H1 (cell line): ENCODE measurements around the gene KCNK2. TPM values are rescaled to one million over a fixed set of nuclear protein-coding genes. Genes with fewer than 3 reads are reported as not detected.

Experiments
- CTCF ChIA-PET: fragments of 300-600 bp; sonication (Branson Sonifier 250); formaldehyde crosslinking; loops from one replicate; lab custom pipeline; 2021; ENCODE audit not compliant: partially characterized antibody; lab: Charles Lee
- POLR2A ChIA-PET: fragments of 300-600 bp; sonication (Branson Sonifier 250); formaldehyde crosslinking; loops from one replicate; lab custom pipeline; 2021; ENCODE audit warnings: inconsistent platforms; ENCODE audit not compliant: partially characterized antibody; lab: Charles Lee
- DNase-seq, 2 experiments: peaks; one replicate each; pipeline versions ENCODE4 v3.0.0 to v3.0.0-alpha.2; 2010 to 2022; ENCODE audit warnings: low spot score in 2 of 2, low read depth in 1 of 2, mixed read lengths in 1 of 2
- FAIRE-seq: peaks from 2 replicates; lab custom pipeline; 2011; peaks lifted over from hg19 to GRCh38; lab: Jason Lieb, UNC
- H2AFZ ChIP-seq: 2 replicates; pipeline ENCODE4 v1.8.1; 2012; ENCODE audit warnings: low read length, inconsistent platforms
- H2AK5ac ChIP-seq: 2 replicates; pipeline ENCODE4 v1.6.1; 2013; ENCODE audit warnings: low read depth, low read length
- H2BK120ac ChIP-seq: replicated peaks from 2 replicates; pipeline ENCODE3; 2013; ENCODE audit warnings: low read depth, low read length, inconsistent platforms
- H2BK12ac ChIP-seq: 2 replicates; pipeline ENCODE4 v1.6.1; 2013; ENCODE audit warnings: low read depth, low read length
- H2BK15ac ChIP-seq: 2 replicates; pipeline ENCODE4 v1.6.1; 2013; ENCODE audit warnings: low read length
- H2BK20ac ChIP-seq: 2 replicates; pipeline ENCODE4 v1.6.1; 2013; ENCODE audit warnings: low read length
- H2BK5ac ChIP-seq: 2 replicates; pipeline ENCODE4 v1.6.1; 2013; ENCODE audit warnings: low read depth, low read length
- H3K14ac ChIP-seq: 2 replicates; pipeline ENCODE4 v1.6.1; 2013; ENCODE audit warnings: inconsistent platforms; ENCODE audit not compliant: insufficient read length
- H3K18ac ChIP-seq: 2 replicates; pipeline ENCODE4 v1.6.1; 2013; ENCODE audit warnings: low read length; ENCODE audit errors: extremely low read depth
- H3K23ac ChIP-seq: 2 replicates; pipeline ENCODE4 v1.6.1; 2013; ENCODE audit warnings: inconsistent platforms; ENCODE audit not compliant: insufficient read length
- H3K23me2 ChIP-seq: 2 replicates; pipeline ENCODE4 v1.6.1; 2013; ENCODE audit warnings: low read depth, low read length
- H3K27ac ChIP-seq: 2 replicates; pipeline ENCODE4 v1.6.1; 2011; ENCODE audit warnings: low read depth, low read length, inconsistent platforms
- H3K27me3 ChIP-seq, 4 experiments: replicated peaks in 1 of 4; 1 replicate in 1 of 4; 2 replicates in 3 of 4; pipeline versions ENCODE4 v1.6.1 to v1.8.1; 2011 to 2013; ENCODE audit warnings: low read length in 3 of 4, mild to moderate bottlenecking in 3 of 4, inconsistent platforms in 2 of 4, mixed read lengths in 2 of 4, moderate library complexity in 1 of 4; ENCODE audit not compliant: control insufficient read depth in 3 of 4, insufficient read depth in 3 of 4; ENCODE audit errors: extremely low read depth in 1 of 4
- H3K36me3 ChIP-seq, 4 experiments: 2 replicates each; pipeline versions ENCODE4 v1.6.1 to v1.8.1; 2011 to 2013; ENCODE audit warnings: mild to moderate bottlenecking in 4 of 4, low read length in 3 of 4, moderate library complexity in 2 of 4, control low read depth in 1 of 4, inconsistent platforms in 1 of 4; ENCODE audit not compliant: insufficient read depth in 4 of 4, control insufficient read depth in 2 of 4
- H3K4ac ChIP-seq: replicated peaks from 2 replicates; pipeline ENCODE3; 2013; ENCODE audit warnings: low read length, low read depth, mixed read lengths, inconsistent platforms; ENCODE audit not compliant: insufficient read length
- H3K4me1 ChIP-seq, 4 experiments: replicated peaks in 1 of 4; 1 replicate in 1 of 4; 2 replicates in 3 of 4; pipeline versions ENCODE4 v1.6.1 to v1.8.1; 2011 to 2013; ENCODE audit warnings: low read length in 3 of 4, inconsistent platforms in 2 of 4, mixed read lengths in 1 of 4; ENCODE audit not compliant: insufficient read depth in 4 of 4, control insufficient read depth in 3 of 4
- H3K4me2 ChIP-seq, 2 experiments: 2 replicates each; pipeline versions ENCODE4 v1.6.1 to v1.8.1; 2011 to 2013; ENCODE audit warnings: low read depth in 2 of 2, low read length in 2 of 2, control low read depth in 1 of 2, inconsistent platforms in 1 of 2, mild to moderate bottlenecking in 1 of 2; ENCODE audit not compliant: insufficient read depth in 1 of 2
- H3K4me3 ChIP-seq, 4 experiments: fragments of 200-600, 300-600 bp in 1 of 4; sonication (generic), shearing (Covaris generic), sonication (Bioruptor Twin) in 1 of 4; 2 replicates each; pipeline versions ENCODE4 v1.5.1 to v1.8.1; 2011 to 2016; ENCODE audit warnings: low read length in 4 of 4, low read depth in 3 of 4, control low read depth in 2 of 4, inconsistent platforms in 2 of 4, mild to moderate bottlenecking in 2 of 4, mixed read lengths in 1 of 4, moderate library complexity in 1 of 4; ENCODE audit not compliant: insufficient read depth in 2 of 4; ENCODE audit errors: extremely low read depth in 1 of 4
- H3K56ac ChIP-seq: replicated peaks from 2 replicates; pipeline ENCODE3; 2013; ENCODE audit warnings: low read depth, mild to moderate bottlenecking, mixed read lengths, low read length, inconsistent platforms; ENCODE audit not compliant: insufficient read length
- H3K79me1 ChIP-seq: 2 replicates; pipeline ENCODE4 v1.6.1; 2013; ENCODE audit warnings: low read depth, low read length, control low read depth
- H3K79me2 ChIP-seq, 2 experiments: 2 replicates each; pipeline versions ENCODE4 v1.6.1 to v1.8.1; 2012 to 2013; ENCODE audit warnings: low read length in 2 of 2, mild to moderate bottlenecking in 2 of 2, inconsistent platforms in 1 of 2; ENCODE audit not compliant: insufficient read depth in 2 of 2, control insufficient read depth in 1 of 2
- H3K9ac ChIP-seq, 4 experiments: replicated peaks in 1 of 4; 1 replicate in 1 of 4; 2 replicates in 3 of 4; pipeline versions ENCODE4 v1.6.1 to v1.8.1; 2011 to 2013; ENCODE audit warnings: low read depth in 3 of 4, low read length in 3 of 4, control low read depth in 2 of 4, mild to moderate bottlenecking in 2 of 4, moderate library complexity in 2 of 4, inconsistent platforms in 1 of 4; ENCODE audit errors: extremely low read depth in 1 of 4
- H3K9me3 ChIP-seq, 2 experiments: 2 replicates each; pipeline versions ENCODE4 v1.6.1 to v1.8.1; 2012 to 2013; ENCODE audit warnings: mild to moderate bottlenecking in 2 of 2, moderate library complexity in 2 of 2, control low read depth in 1 of 2, inconsistent platforms in 1 of 2, low read depth in 1 of 2, low read length in 1 of 2, mixed read lengths in 1 of 2; ENCODE audit not compliant: insufficient read depth in 2 of 2
- H4K20me1 ChIP-seq, 2 experiments: replicated peaks in 1 of 2; 2 replicates each; pipeline versions ENCODE3 to v1.8.1; 2011 to 2013; ENCODE audit warnings: inconsistent platforms in 2 of 2, low read length in 2 of 2, mild to moderate bottlenecking in 1 of 2; ENCODE audit not compliant: insufficient read depth in 2 of 2, control insufficient read depth in 1 of 2
- H4K5ac ChIP-seq: 2 replicates; pipeline ENCODE4 v1.6.1; 2013; ENCODE audit warnings: low read length, low read depth, mixed read lengths, inconsistent platforms; ENCODE audit not compliant: insufficient read length
- H4K8ac ChIP-seq: 2 replicates; pipeline ENCODE4 v1.8.0; 2013; ENCODE audit warnings: mild to moderate bottlenecking, moderate library complexity, low read length, inconsistent platforms; ENCODE audit not compliant: insufficient read depth; ENCODE audit errors: extremely low read depth
- H4K91ac ChIP-seq: replicated peaks from 2 replicates; pipeline ENCODE3; 2013; ENCODE audit warnings: low read length, mixed read lengths, inconsistent platforms; ENCODE audit not compliant: insufficient read length
- ATF2 ChIP-seq: IDR thresholded peaks from 2 replicates; pipeline ENCODE4 v1.6.1; 2012; ENCODE audit warnings: low read length, inconsistent platforms
- CTBP2 ChIP-seq: IDR thresholded peaks from 2 replicates; pipeline ENCODE4 v1.7.0; 2011; ENCODE audit warnings: borderline replicate concordance, mild to moderate bottlenecking, moderate library complexity, mixed read lengths, low read length; ENCODE audit not compliant: insufficient read depth, insufficient read length
- FOSL1 ChIP-seq: IDR thresholded peaks from 2 replicates; pipeline ENCODE4 v1.6.1; 2011; ENCODE audit warnings: mild to moderate bottlenecking, low read depth, low read length, moderate library complexity; ENCODE audit not compliant: insufficient read depth
- GTF2F1 ChIP-seq: IDR thresholded peaks from 2 replicates; pipeline ENCODE4 v1.6.1; 2012; ENCODE audit warnings: low read depth, low read length, improper control_type of control experiment, borderline replicate concordance
- PHF8 ChIP-seq: fragments of 200-600 bp; sonication (generic); conservative IDR thresholded peaks from 2 replicates; pipeline ENCODE4 v1.7.1; 2012; ENCODE audit warnings: low read depth, mild to moderate bottlenecking, inconsistent platforms, low read length, moderate library complexity
- POLR2AphosphoS5 ChIP-seq: IDR thresholded peaks from 2 replicates; pipeline ENCODE4 v1.6.1; 2011; ENCODE audit warnings: low read depth, low read length
- RAD21 ChIP-seq, 2 experiments: IDR thresholded peaks in 1 of 2; conservative IDR thresholded peaks in 1 of 2; 2 replicates each; pipeline ENCODE4 v1.6.1; 2011; ENCODE audit warnings: low read depth in 2 of 2, low read length in 2 of 2, improper control_type of control experiment in 1 of 2, inconsistent platforms in 1 of 2, mild to moderate bottlenecking in 1 of 2, moderate library complexity in 1 of 2
- SAP30 ChIP-seq: fragments of 300-600 bp; sonication (generic); IDR thresholded peaks from 2 replicates; pipeline ENCODE4 v1.7.1; 2012; ENCODE audit warnings: low read length, moderate library complexity, mild to moderate bottlenecking, inconsistent platforms; ENCODE audit not compliant: insufficient read depth, insufficient replicate concordance
- TCF12 ChIP-seq: IDR thresholded peaks from 2 replicates; pipeline ENCODE4 v1.6.1; 2011; ENCODE audit warnings: low read depth, mild to moderate bottlenecking, low read length
- WGBS, 2 experiments: shearing (Covaris generic) in 1 of 2; methylation state at CpG; one replicate each; pipeline versions ENCODE4 v1.1.6 to v1.1.7; 2013 to 2015; ENCODE audit warnings: low lambda C conversion rate in 2 of 2, mixed read lengths in 2 of 2, inconsistent platforms in 1 of 2, low coverage in 1 of 2, missing lambda C conversion rate in 1 of 2; ENCODE audit not compliant: insufficient replicate concordance in 2 of 2, insufficient coverage in 1 of 2, insufficient read length in 1 of 2; ENCODE audit errors: extremely low coverage in 1 of 2, missing lambda C conversion rate in 1 of 2; 5-methylcytosine and 5-hydroxymethylcytosine counted together
- polyA plus RNA-seq, 7 experiments: library from polyadenylated mRNA; depleted of rRNA in 3 of 7; stranded (reverse) in 5 of 7; unstranded in 2 of 7; fragments of >200 nt in 5 of 7; fragments of 200-250 nt in 2 of 7; gene quantifications; 1 replicate in 5 of 7; 2 replicates in 1 of 7; 4 replicates in 1 of 7; pipeline versions ENCODE4 v1.2.1 to v1.2.3, GENCODE V29; 2011 to 2013; ENCODE audit warnings: missing spikeins in 2 of 7, mixed read lengths in 2 of 7
- total RNA-seq: library from RNA; stranded (reverse); fragmentation: NEBNext Ultra II Directional; extraction: Animal tissue kit (Norgen Biotek cat#: 25700); gene quantifications from 2 replicates; pipeline ENCODE4 v1.2.1, GENCODE V29; 2021

Gene KCNK2
- total and polyA plus RNA-seq, 2 of the 8 experiments (the other 6 are each of a cell fraction or from before 2014, with no cell fraction given) = 0.59 to 1.2 TPM

GRCh38 chr1:215055281-215055935 is 27.1 kb upstream of the KCNK2 start:
- H3K4me3 ChIP-seq = no peak overlapping the region
- H2AFZ ChIP-seq = no peak overlapping the region
- H3K27me3 ChIP-seq = no peaks in the 10 kb centered on the region
- no peak overlapping the region for H3K14ac ChIP-seq
- H3K56ac ChIP-seq = no peak overlapping the region
- H3K23ac ChIP-seq = peak overlapping the region; percentile 74
- H2BK20ac ChIP-seq = no peak overlapping the region
- no peak overlapping the region for H3K27ac ChIP-seq
- no peaks in the 10 kb centered on the region for H3K79me1 ChIP-seq
- no peak overlapping the region for H2BK12ac ChIP-seq
- peaks cover 0 to 11% (median 5%) of the 10 kb centered on the region in 4 experiments; a peak in 3 of 7 replicates for H3K4me1 ChIP-seq
- FAIRE-seq (no peak), DNase-seq (no peak)
- no peak overlapping the region; the same call in 1 of the 2 replicates for H3K18ac ChIP-seq
- no peak overlapping the region for H4K5ac ChIP-seq
- no peak overlapping the region for H3K4ac ChIP-seq
- no peaks in the 10 kb centered on the region for H4K20me1 ChIP-seq
- TF ChIP-seq RAD21 (IDR thresholded peaks at IDR 0.05 in 1 of 2, conservative IDR thresholded peaks at IDR 0.05 in 1 of 2; ENCODE audit: low read depth in 2 of 2, low read length in 2 of 2) (no peak), CTBP2 (no peak), PHF8 (no peak), SAP30 (no peak), TCF12 (no peak), GTF2F1 (no peak), ATF2 (no peak), POLR2AphosphoS5 (no peak), FOSL1 (no peak)
- peak overlapping the region; percentile 3 to 42; a peak in 1 of 4 replicates for H3K4me2 ChIP-seq
- no peak overlapping the region for H2BK15ac ChIP-seq
- ChIA-PET CTCF (interaction anchor here (0.9 kb wide), 1 partner anchor 222 kb away, joined by 3 read pairs; no protein-coding TSS in a partner anchor), POLR2A (no interaction called here)
- H3K9me3 ChIP-seq = no peaks in the 10 kb centered on the region
- H4K8ac ChIP-seq = no peak overlapping the region
- H2BK120ac ChIP-seq = no peak overlapping the region
- H3K36me3 ChIP-seq = no peaks in the 10 kb centered on the region
- H2AK5ac ChIP-seq = no peak overlapping the region
- no peaks in the 10 kb centered on the region for H3K79me2 ChIP-seq
- no peak overlapping the region for H3K9ac ChIP-seq
- H3K23me2 ChIP-seq = no peaks in the 10 kb centered on the region
- WGBS, 2 experiments = 32% methylated on average over 2 of the region's 2 CpGs; no CpG with 5 or more reads in 1 of the 2 experiments
- H2BK5ac ChIP-seq = no peak overlapping the region
- no peak overlapping the region for H4K91ac ChIP-seq
